NCI-H2171 treated with DMSO at 0.1 percent for 48 hours (cell line): ENCODE measurements around the gene ANKRD10.
"Not testable (repeated sequence)": the region's sequence is repeated elsewhere in the genome, so short reads cannot be mapped to it uniquely, and the experiment has no call there.

ENCODE experiments used
- DNase-seq: peaks from one replicate; lab custom pipeline; 2025; lab: John Stamatoyannopoulos, UW

The ANKRD10 gene

GRCh38 chr13:110866491-110867170, 48.2 kb downstream of the ANKRD10 start:
- no peak for DNase-seq

DNA sequence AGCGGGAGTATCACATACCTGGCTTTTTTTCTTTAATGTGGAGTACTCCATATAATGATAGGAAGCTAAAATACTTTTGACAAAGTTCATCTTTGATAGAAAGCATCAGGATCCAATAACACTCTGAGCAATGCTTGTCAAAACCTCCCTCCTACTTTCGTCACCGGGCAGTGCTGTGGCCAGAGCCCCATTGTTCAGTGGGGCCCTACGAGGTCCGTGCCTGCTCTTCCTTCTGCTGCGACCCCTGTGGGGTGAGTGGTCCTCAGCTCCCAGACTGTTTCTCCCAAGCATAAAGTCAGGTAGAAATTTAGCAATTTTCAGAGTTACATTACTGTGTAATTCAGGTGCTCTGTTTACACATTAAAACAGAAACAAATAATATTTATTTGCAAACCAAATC, 51.2 kb downstream of the ANKRD10 start:
- no peak for DNase-seq

GRCh38 chr13:110860983-110861382, 53.9 kb downstream of the ANKRD10 start:
- no peak for DNase-seq

- no peak for DNase-seq
Measured at GRCh38 chr13:110856942-110857835, 57.7 kb downstream of the ANKRD10 start.

- no peak for DNase-seq
Measured at GRCh38 chr13:110855363-110855762, 59.5 kb downstream of the ANKRD10 start.

DNA sequence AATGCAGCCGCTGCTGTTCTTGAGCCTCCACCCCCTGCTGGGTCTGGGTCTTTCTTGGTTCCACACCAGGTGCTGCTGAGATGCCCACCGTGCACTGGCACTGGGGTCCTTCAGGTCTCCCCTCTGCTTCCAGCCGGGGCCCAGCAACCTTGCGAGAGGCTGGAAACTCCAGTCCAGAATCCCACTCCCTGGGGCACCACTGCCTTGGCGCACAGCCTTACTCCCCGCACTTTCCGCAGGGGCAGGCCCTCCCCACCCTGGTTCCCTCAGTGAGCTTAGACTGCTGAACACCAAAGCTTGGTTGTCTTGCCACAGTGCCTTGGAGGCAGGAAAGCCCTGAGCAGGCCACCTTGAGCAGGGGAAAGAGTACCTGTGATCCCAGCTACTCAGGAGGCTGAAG, 60.0 kb downstream of the ANKRD10 start:
- DNase-seq: no peak

DNA sequence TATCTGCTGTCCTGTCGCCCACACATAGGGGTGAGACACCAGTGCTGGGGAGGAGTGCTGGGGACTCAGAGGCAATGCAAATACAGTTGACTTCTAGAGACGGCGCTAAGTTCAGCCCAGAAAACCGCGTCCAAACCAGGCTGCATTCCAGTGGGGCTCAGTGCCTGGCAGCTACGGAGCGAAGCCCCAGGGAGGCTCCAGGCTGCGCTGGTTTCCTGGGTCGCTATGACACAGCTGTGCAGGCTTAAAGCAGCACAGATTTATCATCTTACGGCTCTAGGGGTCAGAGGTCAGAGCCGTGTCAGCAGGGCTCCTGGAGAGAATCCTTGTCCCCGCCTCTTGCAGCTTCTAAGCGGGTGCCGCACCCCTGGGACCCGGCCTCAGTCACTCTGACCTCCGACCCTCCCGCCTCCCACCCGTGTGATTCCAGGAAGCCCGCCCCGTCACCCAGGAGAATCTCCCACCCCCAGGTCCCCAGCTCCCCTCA, 61.6 kb downstream of the ANKRD10 start:
- DNase-seq: no peak

GRCh38 chr13:110850840-110851239, 64.0 kb downstream of the ANKRD10 start:
- DNase-seq: peak; percentile 64

DNA sequence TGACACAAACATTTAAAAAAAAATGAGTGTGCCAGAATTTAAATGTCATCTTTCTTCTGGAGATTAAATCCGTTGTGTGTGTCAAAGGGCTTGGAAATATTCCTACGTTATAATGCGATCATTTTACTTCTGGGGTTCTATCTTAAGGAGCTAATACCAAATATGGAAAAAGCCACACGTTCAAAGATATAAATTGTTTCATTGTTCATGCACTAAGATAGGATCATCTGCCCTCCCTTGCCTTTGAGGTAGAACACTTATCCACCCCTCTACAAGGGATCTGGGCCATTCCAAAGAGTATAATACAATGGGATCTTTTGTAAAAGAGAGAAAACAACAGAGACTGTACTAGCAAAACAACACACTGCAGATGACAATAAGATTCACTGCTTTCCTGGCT, 64.9 kb downstream of the ANKRD10 start:
- no peak for DNase-seq

DNA sequence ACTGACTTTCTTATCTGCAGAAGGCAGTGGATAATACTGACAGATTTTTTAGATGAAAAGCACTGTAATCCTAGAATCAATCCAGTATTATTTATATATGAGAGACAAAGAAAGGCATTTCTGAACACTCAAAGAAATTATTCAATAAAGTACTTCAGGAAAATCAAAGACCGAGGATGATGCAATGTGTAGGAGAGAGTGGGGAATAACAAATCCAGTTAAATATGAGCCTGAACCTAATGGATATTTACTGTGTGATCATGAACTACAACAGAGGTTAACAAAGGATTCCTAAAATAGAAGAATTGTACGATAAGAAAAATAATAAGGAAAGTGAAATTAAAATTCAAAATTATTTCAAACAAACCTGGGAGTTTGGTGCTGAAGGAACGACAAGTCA, 69.3 kb downstream of the ANKRD10 start:
- DNase-seq: no peak

DNA sequence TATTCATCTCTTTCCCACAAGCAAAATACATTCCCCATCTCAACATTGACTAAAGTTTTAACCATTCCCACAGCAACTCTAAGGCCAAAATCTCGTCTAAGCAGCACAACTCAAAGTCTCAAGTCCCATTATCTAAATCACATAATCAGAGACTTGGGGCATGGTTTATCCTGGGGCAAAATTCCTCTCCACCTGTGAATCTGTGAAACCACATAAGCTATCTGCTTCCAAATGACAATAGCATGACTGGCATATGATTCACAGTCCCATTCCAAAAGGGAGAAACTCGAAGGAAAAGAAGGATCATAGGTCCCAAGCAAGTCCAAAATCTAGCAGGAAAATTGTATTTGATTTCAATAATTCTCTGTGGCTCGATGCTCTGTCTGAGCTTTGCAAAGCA, 73.0 kb downstream of the ANKRD10 start:
- no peak for DNase-seq

DNA sequence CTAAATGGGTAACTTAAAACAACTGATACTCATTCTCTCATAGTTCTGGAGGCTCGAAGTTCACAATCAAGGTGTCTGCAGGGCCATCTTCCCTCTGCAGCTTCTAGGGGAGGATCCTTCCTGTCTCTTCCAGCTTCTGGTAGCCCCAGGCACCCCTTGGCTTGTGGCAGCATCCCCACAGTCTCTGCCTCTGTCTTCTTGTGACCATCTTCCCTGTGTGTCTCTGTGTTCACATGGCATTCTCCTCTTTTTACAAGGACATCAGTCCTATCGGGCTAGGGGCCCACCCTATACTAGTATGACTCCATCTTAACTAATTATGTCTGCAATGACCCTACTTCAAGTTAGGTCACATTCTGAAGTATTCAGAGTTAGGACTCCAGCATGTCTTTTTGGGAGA, 73.5 kb downstream of the ANKRD10 start:
- no peak for DNase-seq

DNA sequence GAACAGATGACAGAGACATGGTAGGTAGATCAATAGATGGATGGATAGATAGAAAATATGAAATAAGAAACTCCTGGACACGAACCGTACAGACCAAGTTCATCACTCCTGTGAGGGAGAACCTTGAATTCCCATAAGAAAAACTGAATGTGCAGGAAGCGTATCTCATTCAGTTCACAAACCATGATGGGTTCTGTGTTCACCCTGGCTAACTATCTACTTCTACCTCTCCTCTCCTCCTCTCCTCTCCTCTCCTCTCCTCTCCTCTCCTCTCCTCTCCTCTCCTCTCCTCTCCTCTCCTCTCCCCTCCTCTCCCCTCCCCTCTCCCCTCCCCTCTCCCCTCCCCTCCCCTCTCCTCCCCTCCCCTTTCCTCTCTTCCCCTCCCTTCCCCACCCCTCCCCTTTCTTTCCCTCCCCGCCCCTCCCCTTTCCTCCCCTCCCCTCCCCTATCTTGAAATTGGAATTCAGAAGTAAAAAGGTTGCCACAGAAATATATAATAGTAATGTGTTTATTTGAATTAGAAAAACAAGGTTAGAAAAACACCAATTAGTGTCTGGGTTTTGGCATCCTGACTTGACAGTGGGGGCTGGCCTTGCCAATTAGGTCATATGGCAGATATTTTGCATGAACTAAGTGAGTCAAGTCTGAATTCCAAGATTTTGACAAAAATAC, 75.9 kb downstream of the ANKRD10 start:
- DNase-seq: no peak

GRCh38 chr13:110838116-110838515, 76.8 kb downstream of the ANKRD10 start:
- no peak for DNase-seq

GRCh38 chr13:110837397-110838061, 77.3 kb downstream of the ANKRD10 start:
- not testable (repeated sequence) for DNase-seq

DNA sequence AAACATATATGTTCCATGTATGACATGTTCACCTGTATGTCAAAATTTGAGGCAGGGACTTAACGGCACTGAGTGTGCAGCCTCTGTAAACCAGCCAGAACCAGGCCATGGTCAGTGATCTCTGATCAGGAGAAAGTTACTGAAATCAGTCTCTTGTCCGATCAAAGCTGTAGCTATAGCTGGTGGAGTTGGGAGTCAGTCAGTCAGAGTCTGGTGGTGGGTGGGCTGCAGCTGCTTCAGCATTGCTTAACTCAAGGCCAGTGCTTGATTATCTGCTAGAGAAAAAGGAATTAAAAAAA, 78.3 kb downstream of the ANKRD10 start:
- no peak for DNase-seq

- DNase-seq: no peak
Measured at GRCh38 chr13:110835721-110836604, 78.9 kb downstream of the ANKRD10 start.

- DNase-seq: no peak
Measured at GRCh38 chr13:110834572-110834971, 80.3 kb downstream of the ANKRD10 start.

GRCh38 chr13:110832531-110832930, 82.3 kb downstream of the ANKRD10 start:
- no peak for DNase-seq

DNA sequence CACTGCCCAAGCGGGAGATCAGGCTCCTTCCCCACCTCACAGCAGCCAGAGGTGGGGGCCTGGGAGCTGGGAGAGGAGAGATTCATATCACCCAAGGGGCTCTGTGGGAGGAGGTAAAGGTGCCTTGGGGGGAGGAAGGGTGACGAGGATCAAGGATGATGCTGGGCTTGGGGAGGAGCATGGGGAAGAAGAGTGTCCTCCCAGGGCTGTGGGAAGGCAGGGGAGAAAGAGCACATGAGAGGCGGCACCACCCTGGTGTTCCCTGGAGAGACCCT, 82.7 kb downstream of the ANKRD10 start:
- no peak for DNase-seq

GRCh38 chr13:110831437-110832204, 83.2 kb downstream of the ANKRD10 start:
- no peak for DNase-seq
